Liver (tissue), 3 donors: ENCODE data around the gene SEPTIN7.

Experiments
- CTCF ChIP-seq: fragments of 150-350 bp; IDR thresholded peaks from 2 replicates; pipeline ENCODE4 v1.5.1; 2017; ENCODE audit warnings: improper control_type of control experiment, low read depth, low read length; ENCODE audit not compliant: missing input control
- SP1 ChIP-seq: IDR thresholded peaks from 2 replicates; pipeline ENCODE4 v1.6.1; 2018; ENCODE audit warnings: antibody characterized with exemption, mild to moderate bottlenecking
- donor health status: healthy.
- donor health status: healthy.

- TF ChIP-seq SP1 (no peak), CTCF (no peak)
These were observed 18.5 kb downstream of the SEPTIN7 start for GRCh38 chr7:35819310-35819709.
